GM23338 (cell line): ENCODE measurements around the gene TUBB1. TPM values are rescaled to one million over a fixed set of nuclear protein-coding genes. Genes with fewer than 3 reads are reported as not detected.
"Not testable (repeated sequence)": the region's sequence is repeated elsewhere in the genome, so short reads cannot be mapped to it uniquely, and the experiment has no call there.

ENCODE experiments used
- ATAC-seq: fragments of 200-7000 bp; cut with Tn5 transposase; 3 replicates; pipeline ENCODE4 v1.9.1; 2020
- DNase-seq: peaks from one replicate; pipeline ENCODE4 v3.0.0-alpha.2; 2015; ENCODE audit warnings: low spot score
- H2AFZ ChIP-seq: fragments of 200-600 bp; sonication (generic); 2 replicates; pipeline ENCODE4 v1.8.0; 2016; ENCODE audit warnings: antibody characterized with exemption, mild to moderate bottlenecking, moderate library complexity
- H3F3A ChIP-seq: fragments of 200-600 bp; sonication (generic); replicated peaks from 2 replicates; pipeline ENCODE4 v1.8.0; 2017; ENCODE audit warnings: antibody characterized with exemption, mixed run types, low read depth
- H3K27ac ChIP-seq: fragments of 200-600 bp; sonication (generic); 2 replicates; pipeline ENCODE4 v1.6.1; 2016; ENCODE audit warnings: low read depth
- H3K27me3 ChIP-seq: fragments of 200-600 bp; sonication (generic); 2 replicates; pipeline ENCODE4 v1.8.0; 2016; ENCODE audit warnings: mild to moderate bottlenecking, mixed run types, moderate library complexity; ENCODE audit not compliant: insufficient read depth
- H3K36me3 ChIP-seq: fragments of 200-600 bp; sonication (generic); 2 replicates; pipeline ENCODE4 v1.8.0; 2016; ENCODE audit warnings: mild to moderate bottlenecking; ENCODE audit not compliant: insufficient read depth
- H3K4me1 ChIP-seq: fragments of 200-600 bp; sonication (generic); 2 replicates; pipeline ENCODE4 v1.8.0; 2016; ENCODE audit warnings: mild to moderate bottlenecking, moderate library complexity; ENCODE audit not compliant: insufficient read depth
- H3K4me2 ChIP-seq: fragments of 200-600 bp; sonication (generic); 2 replicates; pipeline ENCODE4 v1.7.1; 2017; ENCODE audit warnings: mixed run types
- H3K4me3 ChIP-seq: fragments of 200-600 bp; sonication (generic); 2 replicates; pipeline ENCODE4 v1.6.1; 2016; ENCODE audit warnings: mixed run types
- H3K79me2 ChIP-seq: fragments of 200-600 bp; sonication (generic); replicated peaks from 2 replicates; pipeline ENCODE4 v1.8.0; 2017; ENCODE audit warnings: mild to moderate bottlenecking; ENCODE audit not compliant: insufficient read depth
- H3K9me2 ChIP-seq: fragments of 200-600 bp; sonication (generic); 2 replicates; pipeline ENCODE4 v1.8.0; 2017; ENCODE audit not compliant: insufficient read depth
- H4K20me1 ChIP-seq: fragments of 200-600 bp; sonication (generic); replicated peaks from 2 replicates; pipeline ENCODE4 v1.8.0; 2017; ENCODE audit warnings: mild to moderate bottlenecking; ENCODE audit not compliant: insufficient read depth
- H3K27ac Mint-ChIP-seq: 2 replicates; pipeline ENCODE4 v1.8.0; 2020; ENCODE audit warnings: inconsistent platforms, mild to moderate bottlenecking, moderate library complexity, mixed read lengths
- H3K27me3 Mint-ChIP-seq: 3 replicates; pipeline ENCODE4 v1.8.0; 2022; ENCODE audit warnings: low read depth, mild to moderate bottlenecking, moderate library complexity, mixed read lengths, inconsistent platforms; ENCODE audit not compliant: insufficient read depth, poor library complexity
- H3K36me3 Mint-ChIP-seq: 3 replicates; pipeline ENCODE4 v1.8.0; 2021; ENCODE audit warnings: low read depth, mild to moderate bottlenecking, inconsistent platforms, moderate library complexity, mixed read lengths
- H3K4me1 Mint-ChIP-seq: 3 replicates; pipeline ENCODE4 v1.8.0; 2020; ENCODE audit warnings: mild to moderate bottlenecking, inconsistent platforms, mixed read lengths
- H3K4me3 Mint-ChIP-seq: 3 replicates; pipeline ENCODE4 v1.8.0; 2021; ENCODE audit warnings: moderate library complexity, mild to moderate bottlenecking, inconsistent platforms, mixed read lengths
- H3K9me3 Mint-ChIP-seq: 3 replicates; pipeline ENCODE4 v1.8.0; 2020; ENCODE audit warnings: moderate library complexity, mild to moderate bottlenecking, inconsistent platforms, mixed read lengths
- CREB1 ChIP-seq: fragments of 250-450 bp; sonication (Bioruptor Pico); IDR thresholded peaks from 2 replicates; pipeline ENCODE4 v1.5.0; 2020; ENCODE audit warnings: low read depth, mild to moderate bottlenecking, moderate library complexity
- EZH2 ChIP-seq: fragments of 200-600 bp; sonication (generic); IDR thresholded peaks from one replicate; pipeline ENCODE4 v1.8.0; 2017; ENCODE audit warnings: antibody characterized with exemption, mild to moderate bottlenecking, low read depth; ENCODE audit not compliant: unreplicated experiment
- EZH2phosphoT487 ChIP-seq: fragments of 200-600 bp; sonication (generic); IDR thresholded peaks from one replicate; pipeline ENCODE4 v1.8.1; 2018; ENCODE audit warnings: antibody characterized with exemption; ENCODE audit not compliant: unreplicated experiment
- JUNB ChIP-seq: IDR thresholded peaks from one replicate; pipeline ENCODE4 v1.6.1; 2016; ENCODE audit warnings: antibody characterized with exemption; ENCODE audit not compliant: unreplicated experiment
- NANOG ChIP-seq: IDR thresholded peaks from 2 replicates; pipeline ENCODE4 v1.6.1; 2016; ENCODE audit warnings: antibody characterized with exemption, borderline replicate concordance
- POLR2AphosphoS5 ChIP-seq: IDR thresholded peaks from 2 replicates; pipeline ENCODE4 v1.6.1; 2016; ENCODE audit warnings: antibody characterized with exemption, low read depth
- STAT1 ChIP-seq: IDR thresholded peaks from one replicate; pipeline ENCODE4 v1.6.1; 2016; ENCODE audit warnings: antibody characterized with exemption; ENCODE audit not compliant: unreplicated experiment
- ZNF114 ChIP-seq: fragments of 250-450 bp; sonication (Bioruptor Pico); IDR thresholded peaks from 2 replicates; pipeline ENCODE4 v1.5.0; 2020; ENCODE audit warnings: mild to moderate bottlenecking, moderate library complexity
- ZNF331 ChIP-seq: fragments of 250-450 bp; sonication (Bioruptor Pico); IDR thresholded peaks from 2 replicates; pipeline ENCODE4 v1.5.0; 2020; ENCODE audit warnings: low read depth, mild to moderate bottlenecking, moderate library complexity
- polyA plus RNA-seq: library from polyadenylated mRNA; unstranded; fragments of >200 nt; fragmentation: Nextera tagmentation; extraction: Ambion mirVana; gene quantifications from 2 replicates; pipeline ENCODE4 v1.2.1, GENCODE V29; 2016
- total RNA-seq: library from RNA; depleted of rRNA; stranded (reverse); fragments of >200 nt; shearing (Covaris generic); gene quantifications from 2 replicates; pipeline ENCODE4 v1.2.3, GENCODE V29; 2014
- TF ChIP-seq, protein P1 (sequence below): IDR thresholded peaks from 2 replicates; pipeline ENCODE4 v1.6.1; 2016; ENCODE audit warnings: antibody characterized with exemption
- TF ChIP-seq, protein P2 (sequence below), 2 experiments: fragments of 200-600 bp in 1 of 2; sonication (generic) in 1 of 2; conservative IDR thresholded peaks; 2 replicates each; pipeline versions ENCODE4 v1.5.1 to v1.6.1; 2016 to 2017; ENCODE audit warnings: antibody characterized with exemption in 2 of 2, low read depth in 2 of 2, mild to moderate bottlenecking in 2 of 2, moderate library complexity in 1 of 2
- TF ChIP-seq, protein P3 (sequence below): IDR thresholded peaks from one replicate; pipeline ENCODE4 v1.6.1; 2018; ENCODE audit warnings: antibody characterized with exemption; ENCODE audit not compliant: unreplicated experiment

TUBB1 gene
- total and polyA plus RNA-seq, 2 experiments from 2014 or later, result not detected

DNA sequence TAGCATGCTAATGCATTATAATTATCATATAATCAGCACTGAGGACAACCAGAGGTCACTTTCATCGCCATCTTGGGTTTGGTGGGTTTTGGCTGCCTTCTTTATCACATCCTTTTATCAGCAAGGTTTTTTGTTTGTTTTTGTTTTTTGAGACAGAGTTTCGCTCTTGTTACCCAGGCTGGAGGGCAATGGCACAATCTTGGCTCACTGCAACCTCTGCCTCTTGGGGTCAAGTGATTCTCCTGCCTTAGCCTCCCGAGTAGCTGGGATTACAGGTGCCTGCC lies 7.4 kb upstream of the TUBB1 start:
- not testable (repeated sequence) for DNase-seq, H3K4me2 ChIP-seq, H3K27ac ChIP-seq, H3K9me2 ChIP-seq, H3K4me1 ChIP-seq, H3K36me3 ChIP-seq, H3K79me2 ChIP-seq, H3K36me3 Mint-ChIP-seq, H3K4me3 ChIP-seq, H4K20me1 ChIP-seq, H3K27ac Mint-ChIP-seq, H3F3A ChIP-seq, ATAC-seq, H3K9me3 Mint-ChIP-seq, H2AFZ ChIP-seq, H3K4me3 Mint-ChIP-seq
- peaks cover 11% of the 10 kb centered on the region for H3K27me3 ChIP-seq
- H3K27me3 Mint-ChIP-seq, result peaks cover 25% of the 10 kb centered on the region
- H3K4me1 Mint-ChIP-seq, result peaks cover 21% of the 10 kb centered on the region; the same call in 2 of the 3 replicates

DNA sequence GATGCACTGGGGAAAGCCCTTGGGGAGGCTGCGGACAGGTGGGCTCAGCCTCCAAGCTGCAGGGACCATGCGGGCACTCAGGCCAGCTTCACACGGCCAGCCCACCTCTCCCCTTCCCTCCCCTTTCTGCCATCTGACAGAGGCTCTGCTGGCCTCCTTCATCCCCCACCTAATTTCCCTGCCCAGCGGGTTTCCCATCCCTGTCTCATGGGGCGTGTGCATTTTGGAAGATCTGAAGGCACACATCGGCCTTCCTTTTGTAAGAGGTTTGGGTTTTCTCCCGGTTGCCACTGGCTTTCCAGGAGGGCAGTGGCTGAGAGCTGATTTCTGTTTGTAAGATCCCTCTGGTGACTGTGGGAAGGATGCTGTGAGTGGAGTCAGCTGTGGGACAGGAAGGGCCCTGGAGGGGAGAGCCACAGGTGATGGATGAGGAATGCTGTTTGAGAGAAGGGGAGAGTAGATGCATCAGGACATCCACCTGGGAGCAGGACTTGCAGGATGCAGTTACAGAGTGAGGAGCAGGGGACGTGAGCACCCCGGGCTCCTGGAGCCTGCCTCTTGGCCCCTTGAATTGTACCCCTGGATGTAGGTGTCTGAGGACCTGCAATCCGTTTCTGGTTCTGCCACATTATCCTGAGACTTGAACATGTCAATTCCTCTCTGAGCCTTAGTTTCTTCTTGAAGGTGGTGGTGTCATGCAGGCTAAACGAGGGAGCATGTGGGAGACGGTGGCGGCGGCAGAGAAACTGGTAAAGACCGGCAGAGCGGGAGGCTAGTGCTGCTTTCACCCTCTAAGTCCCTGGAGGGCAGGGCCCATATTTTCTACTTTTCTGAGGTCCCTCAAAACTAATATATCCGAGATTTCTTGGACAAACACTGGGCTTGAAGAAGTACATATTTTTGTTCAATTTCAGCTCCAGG lies 5.9 kb upstream of the TUBB1 start:
- no peak overlapping the region for H2AFZ ChIP-seq
- no peak for DNase-seq

More for the DNA sequence above, 5.9 kb upstream of the TUBB1 start:
- Histone ChIP-seq H3F3A (no peaks in the 10 kb centered on the region), H3K4me3 (no peak overlapping the region), H3K36me3 (no peaks in the 10 kb centered on the region), H3K4me2 (no peak overlapping the region), H3K9me2 (no peaks in the 10 kb centered on the region), H3K27ac (no peak overlapping the region), H3K79me2 (no peaks in the 10 kb centered on the region), H3K4me1 (peaks cover 5% of the 10 kb centered on the region; the same call in 1 of the 2 replicates), H4K20me1 (no peaks in the 10 kb centered on the region), H3K27me3 (0 out of 2 replicates have a peak, but pooled peaks cover 2% of the 10 kb centered on the region)
- H3K4me1 Mint-ChIP-seq, result peaks cover 24% of the 10 kb centered on the region; the same call in 2 of the 3 replicates
- no peak overlapping the region for H3K27ac Mint-ChIP-seq
- no peaks in the 10 kb centered on the region for H3K9me3 Mint-ChIP-seq
- no peaks in the 10 kb centered on the region for H3K36me3 Mint-ChIP-seq
- no peak for ATAC-seq
- peaks cover 19% of the 10 kb centered on the region for H3K27me3 Mint-ChIP-seq
- TF ChIP-seq CREB1 (CRISPR knock-in tag) (no peak), ZNF331 (CRISPR knock-in tag) (no peak), POLR2AphosphoS5 (no peak), JUNB (no peak), NANOG (no peak), EZH2phosphoT487 (no peak), STAT1 (no peak), EZH2 (no peak), ZNF114 (CRISPR knock-in tag) (no peak)
- TF ChIP-seq, protein P1, sequence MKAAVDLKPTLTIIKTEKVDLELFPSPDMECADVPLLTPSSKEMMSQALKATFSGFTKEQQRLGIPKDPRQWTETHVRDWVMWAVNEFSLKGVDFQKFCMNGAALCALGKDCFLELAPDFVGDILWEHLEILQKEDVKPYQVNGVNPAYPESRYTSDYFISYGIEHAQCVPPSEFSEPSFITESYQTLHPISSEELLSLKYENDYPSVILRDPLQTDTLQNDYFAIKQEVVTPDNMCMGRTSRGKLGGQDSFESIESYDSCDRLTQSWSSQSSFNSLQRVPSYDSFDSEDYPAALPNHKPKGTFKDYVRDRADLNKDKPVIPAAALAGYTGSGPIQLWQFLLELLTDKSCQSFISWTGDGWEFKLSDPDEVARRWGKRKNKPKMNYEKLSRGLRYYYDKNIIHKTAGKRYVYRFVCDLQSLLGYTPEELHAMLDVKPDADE, result no peak
- TF ChIP-seq, protein P2, sequence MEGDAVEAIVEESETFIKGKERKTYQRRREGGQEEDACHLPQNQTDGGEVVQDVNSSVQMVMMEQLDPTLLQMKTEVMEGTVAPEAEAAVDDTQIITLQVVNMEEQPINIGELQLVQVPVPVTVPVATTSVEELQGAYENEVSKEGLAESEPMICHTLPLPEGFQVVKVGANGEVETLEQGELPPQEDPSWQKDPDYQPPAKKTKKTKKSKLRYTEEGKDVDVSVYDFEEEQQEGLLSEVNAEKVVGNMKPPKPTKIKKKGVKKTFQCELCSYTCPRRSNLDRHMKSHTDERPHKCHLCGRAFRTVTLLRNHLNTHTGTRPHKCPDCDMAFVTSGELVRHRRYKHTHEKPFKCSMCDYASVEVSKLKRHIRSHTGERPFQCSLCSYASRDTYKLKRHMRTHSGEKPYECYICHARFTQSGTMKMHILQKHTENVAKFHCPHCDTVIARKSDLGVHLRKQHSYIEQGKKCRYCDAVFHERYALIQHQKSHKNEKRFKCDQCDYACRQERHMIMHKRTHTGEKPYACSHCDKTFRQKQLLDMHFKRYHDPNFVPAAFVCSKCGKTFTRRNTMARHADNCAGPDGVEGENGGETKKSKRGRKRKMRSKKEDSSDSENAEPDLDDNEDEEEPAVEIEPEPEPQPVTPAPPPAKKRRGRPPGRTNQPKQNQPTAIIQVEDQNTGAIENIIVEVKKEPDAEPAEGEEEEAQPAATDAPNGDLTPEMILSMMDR (conservative IDR thresholded peaks at IDR 0.05; ENCODE audit: low read depth in 2 of 2), result no peak
- TF ChIP-seq, protein P3, sequence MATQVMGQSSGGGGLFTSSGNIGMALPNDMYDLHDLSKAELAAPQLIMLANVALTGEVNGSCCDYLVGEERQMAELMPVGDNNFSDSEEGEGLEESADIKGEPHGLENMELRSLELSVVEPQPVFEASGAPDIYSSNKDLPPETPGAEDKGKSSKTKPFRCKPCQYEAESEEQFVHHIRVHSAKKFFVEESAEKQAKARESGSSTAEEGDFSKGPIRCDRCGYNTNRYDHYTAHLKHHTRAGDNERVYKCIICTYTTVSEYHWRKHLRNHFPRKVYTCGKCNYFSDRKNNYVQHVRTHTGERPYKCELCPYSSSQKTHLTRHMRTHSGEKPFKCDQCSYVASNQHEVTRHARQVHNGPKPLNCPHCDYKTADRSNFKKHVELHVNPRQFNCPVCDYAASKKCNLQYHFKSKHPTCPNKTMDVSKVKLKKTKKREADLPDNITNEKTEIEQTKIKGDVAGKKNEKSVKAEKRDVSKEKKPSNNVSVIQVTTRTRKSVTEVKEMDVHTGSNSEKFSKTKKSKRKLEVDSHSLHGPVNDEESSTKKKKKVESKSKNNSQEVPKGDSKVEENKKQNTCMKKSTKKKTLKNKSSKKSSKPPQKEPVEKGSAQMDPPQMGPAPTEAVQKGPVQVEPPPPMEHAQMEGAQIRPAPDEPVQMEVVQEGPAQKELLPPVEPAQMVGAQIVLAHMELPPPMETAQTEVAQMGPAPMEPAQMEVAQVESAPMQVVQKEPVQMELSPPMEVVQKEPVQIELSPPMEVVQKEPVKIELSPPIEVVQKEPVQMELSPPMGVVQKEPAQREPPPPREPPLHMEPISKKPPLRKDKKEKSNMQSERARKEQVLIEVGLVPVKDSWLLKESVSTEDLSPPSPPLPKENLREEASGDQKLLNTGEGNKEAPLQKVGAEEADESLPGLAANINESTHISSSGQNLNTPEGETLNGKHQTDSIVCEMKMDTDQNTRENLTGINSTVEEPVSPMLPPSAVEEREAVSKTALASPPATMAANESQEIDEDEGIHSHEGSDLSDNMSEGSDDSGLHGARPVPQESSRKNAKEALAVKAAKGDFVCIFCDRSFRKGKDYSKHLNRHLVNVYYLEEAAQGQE, result no peak
- H3K4me3 Mint-ChIP-seq, result no peak overlapping the region
